GM19438 (cell line): ENCODE data around the gene DMXL1.
"Not testable (repeated sequence)": the region's sequence is repeated elsewhere in the genome, so short reads cannot be mapped to it uniquely, and the experiment has no call there.

Experiments used
- ATAC-seq: cut with Tn5 transposase; IDR thresholded peaks from one replicate; pipeline ENCODE4 v1.9.1; 2021; ENCODE audit warnings: low read depth; ENCODE audit not compliant: unreplicated experiment

The DMXL1 gene

GRCh38 chr5:119117237-119117636, 46.4 kb downstream of the DMXL1 start:
- no peak for ATAC-seq

- no peak for ATAC-seq
Observed at GRCh38 chr5:119118000-119118399, 47.1 kb downstream of the DMXL1 start.

GRCh38 chr5:119120893-119121292, 50.0 kb downstream of the DMXL1 start:
- no peak for ATAC-seq

GRCh38 chr5:119122474-119122873, 51.6 kb downstream of the DMXL1 start:
- not testable (repeated sequence) for ATAC-seq

- no peak for ATAC-seq
Observed at GRCh38 chr5:119123280-119123679, 52.4 kb downstream of the DMXL1 start.

- no peak for ATAC-seq
Observed at GRCh38 chr5:119129770-119130169, 58.9 kb downstream of the DMXL1 start.

- no peak for ATAC-seq
Observed at GRCh38 chr5:119131530-119132304, 60.8 kb downstream of the DMXL1 start.

GRCh38 chr5:119135743-119136142, 64.9 kb downstream of the DMXL1 start:
- not testable (repeated sequence) for ATAC-seq

- no peak for ATAC-seq
Observed at GRCh38 chr5:119136666-119137318, 65.9 kb downstream of the DMXL1 start.

- ATAC-seq, result no peak
Observed at GRCh38 chr5:119153629-119154028, 82.7 kb downstream of the DMXL1 start.

- ATAC-seq, result no peak
Observed at GRCh38 chr5:119158144-119158543, 87.3 kb downstream of the DMXL1 start.

- ATAC-seq, result no peak
Observed at GRCh38 chr5:119161430-119161829, 90.5 kb downstream of the DMXL1 start.

GRCh38 chr5:119166026-119166425, 95.1 kb downstream of the DMXL1 start:
- no peak for ATAC-seq

GRCh38 chr5:119168401-119168800, 97.5 kb downstream of the DMXL1 start:
- no peak for ATAC-seq

GRCh38 chr5:119171686-119172085, 100.8 kb downstream of the DMXL1 start:
- ATAC-seq, result no peak

GRCh38 chr5:119174578-119175163, 103.8 kb downstream of the DMXL1 start:
- no peak for ATAC-seq

GRCh38 chr5:119176785-119177184, 105.9 kb downstream of the DMXL1 start:
- no peak for ATAC-seq

- no peak for ATAC-seq
Observed at GRCh38 chr5:119177226-119177625, 106.3 kb downstream of the DMXL1 start.

GRCh38 chr5:119178435-119178834, 107.5 kb downstream of the DMXL1 start:
- ATAC-seq, result no peak

GRCh38 chr5:119179857-119180641, 109.2 kb downstream of the DMXL1 start:
- ATAC-seq, result no peak

GRCh38 chr5:119185512-119185911, 114.6 kb downstream of the DMXL1 start:
- ATAC-seq, result not testable (repeated sequence)
